SIG-M5 (cell line): ENCODE results near the gene GP9.
"Not testable (repeated sequence)": the region's sequence is repeated elsewhere in the genome, so short reads cannot be mapped to it uniquely, and the experiment has no call there.

Experiments
- DNase-seq: peaks from one replicate; lab custom pipeline; 2025; lab: John Stamatoyannopoulos, UW

GP9 gene

DNA sequence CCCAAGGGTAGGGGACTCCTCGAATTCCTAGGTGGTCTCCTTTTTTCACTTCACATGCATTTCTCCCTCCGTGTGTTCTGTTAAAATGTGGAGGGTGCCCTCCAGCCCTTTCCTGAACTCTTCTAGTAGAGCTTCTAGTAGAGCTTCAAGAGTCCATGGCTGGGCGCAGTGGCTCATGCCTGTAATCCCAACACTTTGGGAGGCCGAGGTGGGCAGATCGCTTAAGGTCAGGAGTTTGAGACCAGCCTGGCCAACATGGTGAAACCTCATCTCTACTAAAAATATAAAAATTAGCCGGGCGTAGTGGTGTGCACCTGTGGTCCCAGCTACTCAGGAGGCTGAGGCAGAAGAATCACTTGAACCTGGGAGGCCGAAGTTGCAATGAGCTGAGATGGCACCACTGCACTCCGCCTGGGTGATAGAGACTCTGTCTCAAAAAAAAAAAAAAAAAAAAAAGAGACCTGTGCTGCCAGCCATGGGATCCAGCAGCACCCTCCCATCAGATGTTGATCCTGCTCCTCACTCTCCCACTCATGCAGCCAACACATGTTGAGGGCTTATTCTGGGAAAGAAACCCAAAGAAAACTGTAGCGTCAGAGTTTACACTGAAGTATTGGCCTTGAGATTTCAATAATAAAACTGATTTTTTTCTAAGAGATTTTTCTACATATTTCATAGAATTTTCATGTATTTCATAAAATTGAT lies 50.6 kb downstream of the GP9 start:
- DNase-seq, result not testable (repeated sequence)
